ENCODE results near the gene CFAP298. TPM values are rescaled to one million over a fixed set of nuclear protein-coding genes. Genes with fewer than 3 reads are reported as not detected.

The CFAP298 gene
- total and polyA plus RNA-seq, 2 of the 13 experiments (the other 11 are each of a cell fraction or from before 2014, with no cell fraction given): 21.2 to 62.2 TPM

DNA sequence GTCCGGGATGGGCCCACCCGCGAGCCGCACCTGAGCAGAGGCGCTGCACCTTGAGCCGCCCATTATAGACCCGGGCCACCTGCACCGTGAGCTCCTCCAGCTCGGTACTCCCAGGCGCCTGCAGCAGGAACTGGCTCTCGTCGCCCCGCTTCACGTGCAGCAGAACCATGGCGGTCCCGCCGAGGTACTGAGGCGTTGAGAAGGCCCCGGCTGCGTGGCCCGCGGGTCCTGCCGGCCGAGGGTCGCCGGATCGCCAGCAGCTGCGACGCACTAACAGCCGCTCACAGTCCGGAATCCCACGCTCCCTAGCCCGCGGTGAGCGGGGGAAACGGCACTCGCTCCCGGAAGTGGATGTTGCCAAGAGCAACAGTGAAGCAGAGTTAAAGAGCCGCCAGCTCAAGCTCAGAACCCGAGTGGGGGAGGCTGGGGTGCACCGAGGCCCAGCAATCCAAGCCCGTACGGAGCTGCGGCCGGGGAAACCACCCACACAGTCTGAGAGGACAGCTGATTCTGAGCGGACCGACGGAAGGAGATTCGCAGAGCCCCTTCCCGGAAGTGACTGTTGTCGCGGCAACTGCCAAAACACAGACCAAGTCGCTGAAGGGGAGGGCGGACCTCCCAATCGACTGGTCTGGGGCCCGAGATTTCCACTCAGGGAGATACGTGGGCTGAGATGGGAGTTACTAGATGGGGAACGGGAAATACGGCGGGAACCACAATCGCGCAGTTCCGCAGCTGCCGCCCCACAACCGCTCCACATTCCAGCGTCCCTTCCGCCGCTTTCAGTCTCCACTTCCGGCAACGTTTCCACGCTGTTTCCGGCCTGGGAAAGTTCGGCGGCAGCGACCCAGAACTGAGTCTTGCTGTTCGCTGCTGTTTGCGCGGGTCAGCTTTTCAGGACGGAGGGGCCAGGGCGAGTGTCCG, at the start of gene CFAP298 (continued):
- no peak for TF ChIP-seq HMGA1 (CRISPR knock-in tag; conservative IDR thresholded peaks at IDR 0.05)
- TF ChIP-seq CBX2 (IDR thresholded peaks at IDR 0.05; ENCODE audit: low read depth, low read length): no peak
- no peak for TF ChIP-seq CBX2 (CRISPR knock-in tag; IDR thresholded peaks at IDR 0.05; ENCODE audit: low read depth)
- TF ChIP-seq KDM1A (CRISPR knock-in tag; IDR thresholded peaks at IDR 0.05): peak; percentile 28; the same call in 1 of the 2 replicates
- TF ChIP-seq, protein P1, sequence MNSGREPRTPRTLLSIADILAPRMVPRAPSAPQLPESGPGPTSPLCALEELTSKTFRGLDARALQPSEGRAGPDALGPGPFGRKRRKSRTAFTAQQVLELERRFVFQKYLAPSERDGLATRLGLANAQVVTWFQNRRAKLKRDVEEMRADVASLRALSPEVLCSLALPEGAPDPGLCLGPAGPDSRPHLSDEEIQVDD (CRISPR knock-in tag; IDR thresholded peaks at IDR 0.05; ENCODE audit: borderline replicate concordance): no peak
- no peak for TF ChIP-seq TCF7 (IDR thresholded peaks at IDR 0.05; ENCODE audit: low read depth)
- no peak for TF ChIP-seq HOXD1 (CRISPR knock-in tag; IDR thresholded peaks at IDR 0.05)
- TF ChIP-seq SRY (CRISPR knock-in tag; IDR thresholded peaks at IDR 0.05): no peak
- no peak for TF ChIP-seq ZNF678 (CRISPR knock-in tag; IDR thresholded peaks at IDR 0.05)
- no peak for TF ChIP-seq BRCA1 (CRISPR knock-in tag; IDR thresholded peaks at IDR 0.05)
- no peak for TF ChIP-seq SRSF4 (IDR thresholded peaks at IDR 0.05; ENCODE audit: low read depth, low read length, poor library complexity, severe bottlenecking)
- TF ChIP-seq HOXA5 (CRISPR knock-in tag; IDR thresholded peaks at IDR 0.05): peak; percentile 61; the same call in 1 of the 2 replicates
- no peak for TF ChIP-seq ZBTB1 (CRISPR knock-in tag; IDR thresholded peaks at IDR 0.05; ENCODE audit: borderline replicate concordance)
- TF ChIP-seq MXI1 (IDR thresholded peaks at IDR 0.05; ENCODE audit: borderline replicate concordance, low read depth, low read length): peak; percentile 75
- no peak for TF ChIP-seq SUZ12 (IDR thresholded peaks at IDR 0.05; ENCODE audit: low read depth, low read length)
- no peak for TF ChIP-seq ZNF674 (CRISPR knock-in tag; IDR thresholded peaks at IDR 0.05; ENCODE audit: low read depth)
- no peak for TF ChIP-seq SP140L (CRISPR knock-in tag; IDR thresholded peaks at IDR 0.05; ENCODE audit: borderline replicate concordance)
- TF ChIP-seq, protein P2, sequence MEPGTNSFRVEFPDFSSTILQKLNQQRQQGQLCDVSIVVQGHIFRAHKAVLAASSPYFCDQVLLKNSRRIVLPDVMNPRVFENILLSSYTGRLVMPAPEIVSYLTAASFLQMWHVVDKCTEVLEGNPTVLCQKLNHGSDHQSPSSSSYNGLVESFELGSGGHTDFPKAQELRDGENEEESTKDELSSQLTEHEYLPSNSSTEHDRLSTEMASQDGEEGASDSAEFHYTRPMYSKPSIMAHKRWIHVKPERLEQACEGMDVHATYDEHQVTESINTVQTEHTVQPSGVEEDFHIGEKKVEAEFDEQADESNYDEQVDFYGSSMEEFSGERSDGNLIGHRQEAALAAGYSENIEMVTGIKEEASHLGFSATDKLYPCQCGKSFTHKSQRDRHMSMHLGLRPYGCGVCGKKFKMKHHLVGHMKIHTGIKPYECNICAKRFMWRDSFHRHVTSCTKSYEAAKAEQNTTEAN (CRISPR knock-in tag; conservative IDR thresholded peaks at IDR 0.05): no peak
- TF ChIP-seq ZNF468 (CRISPR knock-in tag; IDR thresholded peaks at IDR 0.05): no peak
- TF ChIP-seq ZC3H13 (CRISPR knock-in tag; IDR thresholded peaks at IDR 0.05): peak; percentile 93
- TF ChIP-seq TFDP2 (CRISPR knock-in tag; IDR thresholded peaks at IDR 0.05): peak; percentile 39; the same call in 1 of the 2 replicates
- TF ChIP-seq U2AF1 (optimal IDR thresholded peaks at IDR 0.05; ENCODE audit: low read depth, low read length): no peak
- TF ChIP-seq SOX13 (IDR thresholded peaks at IDR 0.05): no peak
- peak in 1 of 2 experiments; percentile 29; a peak in 2 of 4 replicates for TF ChIP-seq SOX13 (CRISPR knock-in tag; conservative IDR thresholded peaks at IDR 0.05 in 1 of 2, IDR thresholded peaks at IDR 0.05 in 1 of 2)
- TF ChIP-seq GFI1 (CRISPR knock-in tag; IDR thresholded peaks at IDR 0.05; ENCODE audit: borderline replicate concordance): peak; percentile 68; the same call in 1 of the 2 replicates
- no peak for TF ChIP-seq MTA3 (CRISPR knock-in tag; IDR thresholded peaks at IDR 0.05)
- TF ChIP-seq ZNF343 (CRISPR knock-in tag; IDR thresholded peaks at IDR 0.05): peak; percentile 59; the same call in 1 of the 2 replicates
- TF ChIP-seq ESRRA (CRISPR knock-in tag; IDR thresholded peaks at IDR 0.05; ENCODE audit: low read depth): 0 out of 2 replicates have a peak, but pooled peaks have one; percentile 29
- TF ChIP-seq TEAD2 (CRISPR knock-in tag; IDR thresholded peaks at IDR 0.05): no peak
- peak; percentile 50; the same call in 1 of the 2 replicates for TF ChIP-seq MTA1 (CRISPR knock-in tag; IDR thresholded peaks at IDR 0.05; ENCODE audit: borderline replicate concordance)

Measured in HepG2 (cell line).